Measurements from ENCODE around the gene ARCN1.
"Not testable (repeated sequence)": the region's sequence is repeated elsewhere in the genome, so short reads cannot be mapped to it uniquely, and the experiment has no call there.

The ARCN1 gene

DNA sequence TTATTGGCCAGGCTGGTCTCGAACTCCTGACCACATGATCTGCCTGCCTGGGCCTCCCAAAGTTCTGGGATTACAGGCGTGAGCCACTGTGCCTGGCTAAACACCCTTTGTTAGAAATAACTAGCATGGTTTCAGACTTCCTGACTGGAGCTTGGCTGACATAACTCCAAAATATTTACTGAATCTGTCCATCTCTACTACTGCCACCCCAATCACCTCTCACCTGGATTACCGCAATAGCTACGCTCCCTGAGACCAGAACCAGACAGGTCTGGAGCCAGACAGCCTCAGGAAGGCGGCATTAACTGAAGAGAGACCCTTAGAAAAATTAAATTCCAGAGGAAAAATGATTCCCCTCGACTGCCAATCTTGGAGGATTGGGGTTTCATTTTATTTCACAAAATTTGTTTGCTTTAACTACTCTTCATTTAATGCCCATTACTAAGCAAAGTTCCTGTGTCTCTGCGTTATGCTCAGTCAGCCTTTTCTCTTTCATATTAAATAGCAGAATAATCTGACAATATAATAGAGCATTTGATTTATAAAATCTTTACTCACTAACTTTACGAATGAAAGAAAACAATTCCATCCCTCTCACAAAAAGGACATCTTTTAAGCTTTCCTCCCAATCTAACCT lies 28.1 kb upstream of the ARCN1 start:
- in situ Hi-C loops (cut with MboI; ENCODE audit: low sequenced_read_pairs): no loop called here

GRCh38 chr11:118544647-118545010 lies 27.6 kb upstream of the ARCN1 start:
- in situ Hi-C loops (cut with MboI; ENCODE audit: low sequenced_read_pairs): no loop called here

- in situ Hi-C loops (cut with MboI; ENCODE audit: low sequenced_read_pairs): no loop called here
Observed at GRCh38 chr11:118545533-118545932, 26.7 kb upstream of the ARCN1 start.

DNA sequence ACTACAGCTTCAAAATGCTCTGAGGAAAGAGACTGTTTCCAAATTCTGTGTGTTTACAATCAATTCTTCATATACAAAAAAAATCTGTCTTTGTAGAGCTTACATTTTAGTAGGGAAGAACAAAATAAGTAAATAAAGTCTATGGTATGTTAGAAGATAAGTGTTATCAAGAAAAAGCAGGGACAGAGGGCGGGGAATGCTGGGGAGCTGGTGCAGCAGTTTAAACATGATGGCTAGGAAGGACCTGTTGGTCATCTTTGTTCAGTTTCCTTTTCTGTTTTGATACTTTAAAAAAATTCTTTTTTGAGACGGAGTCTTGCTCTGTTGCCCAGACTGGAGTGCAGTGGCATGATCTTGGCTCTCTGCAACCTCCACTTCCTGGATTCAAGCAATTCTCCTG lies 25.1 kb upstream of the ARCN1 start:
- in situ Hi-C loops (cut with MboI; ENCODE audit: low sequenced_read_pairs): no loop called here

GRCh38 chr11:118552341-118552740 lies 19.9 kb upstream of the ARCN1 start:
- in situ Hi-C loops (cut with MboI; ENCODE audit: low sequenced_read_pairs): no loop called here

- in situ Hi-C loops (cut with MboI; ENCODE audit: low sequenced_read_pairs): no loop called here
Observed at GRCh38 chr11:118560806-118561205, 11.4 kb upstream of the ARCN1 start.

- in situ Hi-C loops (cut with MboI; ENCODE audit: low sequenced_read_pairs): no loop called here
Observed at GRCh38 chr11:118565051-118565450, 7.2 kb upstream of the ARCN1 start.

DNA sequence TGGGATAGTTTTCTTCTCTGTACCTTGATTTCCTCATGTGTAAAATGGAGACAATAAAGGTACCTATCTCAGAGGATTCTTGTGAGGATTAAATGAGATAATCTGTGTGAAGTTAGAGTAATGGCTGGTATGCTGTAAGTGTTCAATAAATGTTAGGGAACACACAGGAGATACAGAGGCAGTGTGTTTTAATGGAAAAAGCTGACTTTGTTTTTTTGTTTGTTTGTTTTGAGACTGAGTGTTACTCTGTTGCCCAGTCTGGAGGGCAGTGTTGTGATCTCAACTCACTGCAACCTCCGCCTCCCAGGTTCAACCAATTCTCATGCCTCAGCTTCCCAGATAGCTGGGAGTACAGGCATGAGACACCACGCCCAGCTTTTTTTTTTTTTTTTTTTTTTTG lies 2.5 kb upstream of the ARCN1 start:
- in situ Hi-C loops (cut with MboI; ENCODE audit: low sequenced_read_pairs): no loop called here

DNA sequence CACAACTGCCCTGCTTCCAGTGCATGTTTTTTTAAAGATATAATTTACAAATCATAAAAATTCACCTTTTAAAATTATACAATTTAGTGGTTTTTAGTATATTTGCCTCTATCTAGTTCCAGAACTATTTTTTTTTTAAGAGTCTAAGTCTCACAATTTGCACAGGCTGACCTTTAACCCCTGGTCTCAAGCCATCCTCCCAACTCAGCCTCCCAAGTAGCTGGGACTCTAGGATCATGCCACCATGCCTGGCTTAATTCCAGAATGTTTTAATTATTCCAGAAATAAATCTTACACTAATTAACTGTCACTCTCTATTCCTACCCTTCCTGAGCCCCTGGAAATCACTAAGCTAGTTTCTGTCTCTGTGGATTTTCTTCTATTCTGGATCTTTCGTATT lies 1.4 kb upstream of the ARCN1 start:
- in situ Hi-C loops (cut with MboI; ENCODE audit: low sequenced_read_pairs): no loop called here

GRCh38 chr11:118571701-118572060 lies 528 bp upstream of the ARCN1 start:
- in situ Hi-C loops (cut with MboI; ENCODE audit: low sequenced_read_pairs): not testable (repeated sequence)

- in situ Hi-C loops (cut with MboI; ENCODE audit: low sequenced_read_pairs): no loop called here
Observed at GRCh38 chr11:118572981-118573550, 857 bp downstream of the ARCN1 start.

DNA sequence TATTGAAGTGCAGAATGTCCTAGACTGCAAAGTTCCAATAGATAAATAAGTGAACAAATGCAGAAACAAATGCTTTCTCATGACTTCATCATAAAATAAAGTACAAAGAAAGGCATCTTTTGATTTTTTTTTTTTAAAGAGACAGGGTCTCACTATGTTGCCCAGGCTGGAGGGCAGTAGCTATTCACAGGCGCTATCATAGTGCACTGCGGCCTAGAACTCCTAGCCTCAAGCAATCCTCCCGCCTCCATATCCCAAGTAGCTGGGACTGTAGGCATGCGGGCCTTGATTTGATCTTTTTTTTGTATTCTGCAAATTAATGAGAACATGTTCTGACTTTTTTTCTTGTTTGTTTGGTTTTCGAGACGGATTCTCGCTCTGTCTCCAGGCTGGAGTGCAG lies 2.4 kb downstream of the ARCN1 start:
- in situ Hi-C loops (cut with MboI; ENCODE audit: low sequenced_read_pairs): no loop called here

DNA sequence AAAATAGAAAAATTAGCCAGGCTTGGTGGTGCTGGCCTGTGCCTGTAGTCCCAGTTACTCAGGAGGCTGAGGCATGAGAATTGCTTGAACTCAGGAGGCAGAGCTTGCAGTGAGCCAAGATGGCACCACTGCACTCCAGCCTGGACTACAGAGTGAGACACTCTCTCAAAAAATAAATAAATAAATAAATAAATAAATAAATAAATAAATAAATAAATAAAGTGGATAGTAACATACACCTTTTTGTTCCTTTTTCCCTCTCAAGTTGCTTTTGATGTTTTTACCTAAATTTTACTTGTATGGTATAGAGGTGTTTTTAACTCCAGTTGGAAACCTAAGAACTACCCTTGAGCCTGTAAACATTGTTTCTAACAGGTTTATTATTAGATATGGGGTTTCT lies 5.8 kb downstream of the ARCN1 start:
- in situ Hi-C loops (cut with MboI; ENCODE audit: low sequenced_read_pairs): not testable (repeated sequence)

- in situ Hi-C loops (cut with MboI; ENCODE audit: low sequenced_read_pairs): no loop called here
Observed at GRCh38 chr11:118581057-118581456, 8.8 kb downstream of the ARCN1 start.

DNA sequence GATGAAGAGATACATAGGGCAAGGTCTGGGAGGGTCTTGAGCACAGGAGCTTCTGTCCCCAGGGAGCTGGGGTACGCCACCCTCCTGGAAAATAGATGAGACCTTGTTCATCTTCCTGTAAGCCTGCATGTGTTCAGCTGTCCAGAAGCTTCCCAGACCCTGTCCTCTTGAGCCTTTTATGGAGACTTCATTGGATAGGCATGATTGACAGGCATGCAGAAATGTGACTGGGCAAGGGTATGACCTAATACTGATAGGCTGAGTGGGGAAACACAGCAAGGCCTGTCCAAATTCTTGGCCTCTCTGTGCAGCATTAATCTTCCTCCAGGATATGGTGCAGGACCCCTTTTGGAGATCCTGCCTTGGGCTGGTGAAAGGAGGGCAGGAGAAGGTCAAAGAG lies 15.7 kb downstream of the ARCN1 start:
- in situ Hi-C loops (cut with MboI; ENCODE audit: low sequenced_read_pairs): no loop called here

- in situ Hi-C loops (cut with MboI; ENCODE audit: low sequenced_read_pairs): no loop called here
Observed at GRCh38 chr11:118592616-118593367, 20.6 kb downstream of the ARCN1 start.

- in situ Hi-C loops (cut with MboI; ENCODE audit: low sequenced_read_pairs): not testable (repeated sequence)
Observed at GRCh38 chr11:118594984-118595383, 22.8 kb downstream of the ARCN1 start.

- in situ Hi-C loops (cut with MboI; ENCODE audit: low sequenced_read_pairs): no loop called here
Observed at GRCh38 chr11:118596224-118597146, 24.3 kb downstream of the ARCN1 start.

- in situ Hi-C loops (cut with MboI; ENCODE audit: low sequenced_read_pairs): no loop called here
Observed at GRCh38 chr11:118597556-118597955, 25.3 kb downstream of the ARCN1 start.

DNA sequence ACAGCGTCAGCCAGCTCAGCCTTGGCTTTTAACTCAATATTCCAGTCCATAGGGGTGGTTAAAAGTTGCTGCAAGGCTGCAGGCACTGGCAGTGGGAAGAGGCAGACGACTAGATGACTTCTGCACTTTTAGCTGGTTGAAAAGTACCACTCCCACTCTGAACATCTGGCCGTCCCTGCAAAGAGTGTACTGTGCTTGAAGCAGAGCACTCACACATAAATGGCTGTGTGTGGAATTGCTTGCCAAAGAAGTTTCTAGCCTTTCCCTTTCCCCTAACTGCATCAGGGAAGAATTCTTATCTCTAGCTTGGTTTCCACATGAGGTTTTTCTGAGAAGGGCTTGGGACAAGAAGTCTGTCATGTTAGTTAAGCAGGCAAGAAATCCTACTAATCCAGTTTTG lies 30.1 kb downstream of the ARCN1 start:
- in situ Hi-C loops (cut with MboI; ENCODE audit: low sequenced_read_pairs): no loop called here

DNA sequence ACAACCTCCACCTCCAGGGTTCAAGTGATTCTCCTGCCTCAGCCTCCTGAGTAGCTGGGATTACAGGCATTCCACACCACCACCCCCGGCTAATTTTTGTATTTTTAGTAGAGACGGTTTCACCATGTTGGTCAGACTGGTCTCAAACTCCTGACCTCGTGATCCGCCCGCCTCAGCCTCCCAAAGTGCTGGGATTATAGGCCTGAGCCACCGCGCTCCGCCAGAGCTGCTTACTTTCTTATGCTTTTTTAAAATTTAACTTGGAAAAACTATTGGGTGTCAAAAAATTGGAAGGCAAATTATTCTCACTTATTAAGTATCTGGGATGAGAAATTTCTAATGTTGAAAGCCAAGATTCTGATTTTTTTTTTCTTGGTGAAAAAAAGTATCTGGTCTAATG lies 31.5 kb downstream of the ARCN1 start:
- in situ Hi-C loops (cut with MboI; ENCODE audit: low sequenced_read_pairs): not testable (repeated sequence)

All from HL-60/S4 treated with phorbol 12-myristate 13-acetate at 8.2 ng/mL for 4 days and 3 days (cell line).